Right cardiac atrium (tissue), 5 donors: Measurements from ENCODE around the gene PHAF1. TPM values are rescaled to one million over a fixed set of nuclear protein-coding genes. Genes with fewer than 3 reads are reported as not detected.
A peak's percentile ranks its signal among the peaks of the same experiment; 100 is the strongest.

Experiments used
- ATAC-seq, 2 donors: fragments of 200-7000 bp; cut with Tn5 transposase; one replicate each; pipeline versions ENCODE4 v1.8.0 to v1.9.1; 2020; ENCODE audit warnings: moderate library complexity in 2 of 2, mild to moderate bottlenecking in 1 of 2
- DNase-seq, 3 donors: peaks; one replicate each; pipeline ENCODE4 v3.0.0-alpha.2; 2020
- H3K27ac ChIP-seq: one replicate; pipeline ENCODE4 v1.5.1; 2013; ENCODE audit warnings: mild to moderate bottlenecking, low read length, control low read depth, moderate library complexity
- H3K27me3 ChIP-seq: one replicate; pipeline ENCODE4 v1.6.1; 2013; ENCODE audit not compliant: control insufficient read depth, insufficient read depth
- H3K4me1 ChIP-seq: one replicate; pipeline ENCODE4 v1.6.1; 2013; ENCODE audit warnings: low read length; ENCODE audit not compliant: control insufficient read depth, insufficient read depth
- H3K4me3 ChIP-seq: one replicate; pipeline ENCODE4 v1.5.1; 2013; ENCODE audit warnings: low read length, control low read depth
- H3K9me3 ChIP-seq: one replicate; pipeline ENCODE4 v1.6.1; 2013; ENCODE audit warnings: low read length; ENCODE audit not compliant: control insufficient read depth
- WGBS: extraction: QIAGEN DNeasy Blood & Tissue Kit; methylation state at CpG from one replicate; pipeline ENCODE4 v1.1.7; 2013; 5-methylcytosine and 5-hydroxymethylcytosine counted together
- intact Hi-C, 4 donors: fragments of 100-400 bp; cut with DNase I; formaldehyde crosslinking; loops; one replicate each; pipeline versions ENCODE4 v1.11.0 to v1.14.0; 2022 to 2023
- polyA plus RNA-seq: library from polyadenylated mRNA; stranded (reverse); fragments of 200-250 nt; gene quantifications from one replicate; pipeline ENCODE4 v1.2.3, GENCODE V29; 2013
- total RNA-seq, 4 donors: library from RNA; stranded (reverse); fragmentation: NEBNext Ultra II Directional; extraction: Animal tissue kit (Norgen Biotek cat#: 25700); gene quantifications; one replicate each; pipeline ENCODE4 v1.2.1, GENCODE V29; 2021
- donor health status: healthy with polysubstance abuse.
- donor health status: DM: no; HTN: yes; CAD: no.
- donor health status: DM: no; HTN: no; CAD: no.
- donor health status: DM: no; HTN: yes; CAD: no; lungs with severe emphysema.
- donor health status: DM: yes; HTN: yes; CAD: no.

PHAF1 gene
- total and polyA plus RNA-seq, 5 donors = 7.1 to 11.8 (median 11.6) TPM

GRCh38 chr16:67105246-67105645 is 4.5 kb upstream of the PHAF1 start:
- intact Hi-C loops = no loop called here
- ATAC-seq = no peak
- peak overlapping the region; percentile 1 for H3K27ac ChIP-seq
- H3K4me3 ChIP-seq = no peak overlapping the region
- WGBS = 64% methylated on average over 2 of the region's 2 CpGs
- H3K4me1 ChIP-seq = peaks cover 6% of the 10 kb centered on the region
- no peaks in the 10 kb centered on the region for H3K9me3 ChIP-seq
- H3K27me3 ChIP-seq = no peaks in the 10 kb centered on the region
- no peak for DNase-seq

DNA sequence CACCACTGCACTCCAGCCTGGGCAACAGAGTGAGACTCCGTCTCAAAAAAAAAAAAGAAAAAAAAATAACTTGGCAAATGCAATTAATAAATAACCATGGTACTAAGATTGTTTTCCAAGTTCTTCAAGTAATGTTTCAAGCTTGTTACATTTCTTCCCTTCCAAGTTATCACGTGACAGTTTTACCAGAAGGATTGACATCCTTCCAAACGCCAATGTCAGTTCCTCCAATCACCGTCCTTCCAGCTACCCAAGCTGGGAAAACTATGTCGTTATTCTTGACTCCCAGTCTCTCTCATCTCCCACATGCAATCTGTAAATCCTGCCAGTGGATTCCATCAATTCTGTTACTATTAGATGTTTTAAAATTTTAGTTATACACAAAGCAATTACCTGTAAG is 3.9 kb upstream of the PHAF1 start:
- intact Hi-C loops = no loop called here
- Histone ChIP-seq H3K27me3 (no peaks in the 10 kb centered on the region), H3K27ac (no peak overlapping the region), H3K4me3 (no peak overlapping the region), H3K9me3 (no peaks in the 10 kb centered on the region), H3K4me1 (peaks cover 6% of the 10 kb centered on the region)
- 41% methylated on average over 5 of the region's 5 CpGs for WGBS
- DNase-seq (no peak), ATAC-seq (no peak)

DNA sequence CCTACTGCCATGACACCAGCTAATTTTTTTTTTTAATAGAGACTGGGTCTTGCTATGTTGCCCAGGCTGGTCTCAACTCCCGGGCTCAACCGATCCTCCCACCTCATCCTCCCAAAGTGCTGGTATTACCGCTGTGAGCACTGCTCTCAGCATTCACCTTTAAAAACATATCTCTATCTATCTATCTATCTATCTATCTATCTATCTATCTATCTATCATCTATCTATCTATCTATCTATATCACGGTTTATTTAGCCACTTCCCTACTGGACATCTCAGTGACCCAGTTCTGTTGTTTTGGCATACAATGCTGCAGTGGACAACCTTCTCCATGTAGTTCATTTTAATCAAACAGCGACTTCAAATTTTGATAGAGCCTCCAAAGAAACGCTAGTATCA is 1.3 kb upstream of the PHAF1 start:
- WGBS = 96% methylated on average over 6 of the region's 6 CpGs
- ATAC-seq (no peak), DNase-seq (no peak)
- Histone ChIP-seq H3K27me3 (no peaks in the 10 kb centered on the region), H3K9me3 (no peaks in the 10 kb centered on the region), H3K27ac (no peak overlapping the region), H3K4me3 (no peak overlapping the region), H3K4me1 (peaks cover 6% of the 10 kb centered on the region)
- intact Hi-C loops = no loop called here

- intact Hi-C loops = no loop called here
- peaks cover 5% of the 10 kb centered on the region for H3K4me1 ChIP-seq
- ATAC-seq (peak in 1 of 2 donors; percentile 3), DNase-seq (peak in 1 of 3 donors; percentile 76)
- H3K4me3 ChIP-seq = peak overlapping the region; percentile 80
- WGBS = 56% methylated on average over 18 of the region's 18 CpGs
- no peaks in the 10 kb centered on the region for H3K27me3 ChIP-seq
- H3K9me3 ChIP-seq = no peaks in the 10 kb centered on the region
- peak overlapping the region; percentile 66 for H3K27ac ChIP-seq
Measured at GRCh38 chr16:67108931-67109406, 772 bp upstream of the PHAF1 start.

GRCh38 chr16:67111951-67112444 is 2.3 kb downstream of the PHAF1 start:
- Histone ChIP-seq H3K4me3 (no peak overlapping the region), H3K4me1 (peaks cover 3% of the 10 kb centered on the region), H3K9me3 (no peaks in the 10 kb centered on the region), H3K27me3 (no peaks in the 10 kb centered on the region), H3K27ac (no peak overlapping the region)
- intact Hi-C loops = loop anchor here in 1 of 4 donors (5.0 kb wide), 1 partner anchor 35 kb away; no protein-coding TSS in a partner anchor
- 82% methylated on average over 4 of the region's 4 CpGs for WGBS
- ATAC-seq (no peak), DNase-seq (no peak)

DNA sequence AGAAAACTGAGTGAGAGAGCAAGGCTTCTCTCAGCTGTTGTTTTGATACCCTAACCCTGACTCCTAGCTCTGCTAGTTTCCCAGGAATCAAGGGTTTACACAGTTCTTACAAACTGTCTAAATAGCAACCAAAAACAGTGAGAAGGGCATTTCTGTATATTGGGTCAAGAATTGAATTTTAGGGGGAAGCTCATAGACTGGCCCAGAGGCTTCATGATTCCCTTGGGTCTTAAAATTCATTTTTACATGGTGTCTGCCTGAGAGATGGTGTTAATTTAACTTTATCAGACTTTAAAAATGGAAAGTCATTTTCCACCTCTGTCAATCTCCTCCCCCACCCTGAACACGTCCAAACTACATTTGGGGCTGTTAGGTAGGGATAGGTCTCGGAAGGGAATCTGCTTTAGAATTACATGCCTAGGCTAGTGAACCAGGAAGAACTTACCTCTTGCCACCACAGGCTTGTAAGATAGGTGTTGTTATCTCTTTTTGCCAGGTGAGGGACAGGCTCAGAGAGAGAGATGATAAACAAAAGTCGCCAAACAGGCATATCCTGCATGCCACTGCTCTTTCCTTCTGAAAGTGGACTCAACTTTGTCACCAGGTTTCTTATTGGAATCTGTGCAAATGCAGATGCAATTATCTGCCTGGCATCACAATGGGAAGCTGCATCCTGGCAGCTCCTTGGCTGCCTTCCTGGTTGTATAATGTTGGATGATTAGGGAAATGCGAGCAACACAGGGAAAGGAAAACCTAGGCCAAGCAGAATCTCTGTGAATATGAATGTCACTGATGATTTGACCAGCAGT is 3.1 kb downstream of the PHAF1 start:
- DNase-seq = no peak

DNA sequence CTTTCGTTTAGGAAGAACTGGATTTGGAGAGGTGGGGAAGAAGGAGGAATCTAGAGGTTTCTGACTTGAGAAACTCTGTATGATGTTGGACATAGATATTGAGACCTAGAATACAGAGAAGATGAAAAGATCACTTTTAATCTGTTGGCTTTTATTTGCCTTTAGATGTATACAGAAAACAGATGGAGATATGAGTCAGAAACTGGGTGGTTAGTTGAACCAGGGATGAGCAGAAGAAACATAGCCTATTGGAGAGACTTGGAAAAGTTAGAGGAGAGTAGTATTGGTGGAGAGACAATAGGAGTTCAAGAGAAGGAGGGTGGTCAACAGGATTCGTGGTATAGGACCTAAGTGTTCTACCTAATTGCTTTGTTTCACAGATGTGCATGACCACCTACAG is 5.1 kb downstream of the PHAF1 start:
- no peak overlapping the region for H3K4me3 ChIP-seq
- H3K27ac ChIP-seq = no peak overlapping the region
- 73% methylated on average over 2 of the region's 2 CpGs for WGBS
- H3K9me3 ChIP-seq = no peaks in the 10 kb centered on the region
- no peaks in the 10 kb centered on the region for H3K27me3 ChIP-seq
- DNase-seq (no peak), ATAC-seq (no peak)
- H3K4me1 ChIP-seq = no peaks in the 10 kb centered on the region
- intact Hi-C loops = loop anchor here in 1 of 4 donors (5.0 kb wide), 1 partner anchor 33 kb away; no protein-coding TSS in a partner anchor

More for the DNA sequence above, 3.1 kb downstream of the PHAF1 start:
- no peak for ATAC-seq
- H3K27me3 ChIP-seq = no peaks in the 10 kb centered on the region
- intact Hi-C loops = loop anchor here in 1 of 4 donors (5.0 kb wide), 1 partner anchor 35 kb away; no protein-coding TSS in a partner anchor
- H3K4me3 ChIP-seq = no peak overlapping the region
- peaks cover 3% of the 10 kb centered on the region for H3K4me1 ChIP-seq
- H3K9me3 ChIP-seq = no peaks in the 10 kb centered on the region
- no peak overlapping the region for H3K27ac ChIP-seq
- WGBS = 69% methylated on average over 4 of the region's 4 CpGs

DNA sequence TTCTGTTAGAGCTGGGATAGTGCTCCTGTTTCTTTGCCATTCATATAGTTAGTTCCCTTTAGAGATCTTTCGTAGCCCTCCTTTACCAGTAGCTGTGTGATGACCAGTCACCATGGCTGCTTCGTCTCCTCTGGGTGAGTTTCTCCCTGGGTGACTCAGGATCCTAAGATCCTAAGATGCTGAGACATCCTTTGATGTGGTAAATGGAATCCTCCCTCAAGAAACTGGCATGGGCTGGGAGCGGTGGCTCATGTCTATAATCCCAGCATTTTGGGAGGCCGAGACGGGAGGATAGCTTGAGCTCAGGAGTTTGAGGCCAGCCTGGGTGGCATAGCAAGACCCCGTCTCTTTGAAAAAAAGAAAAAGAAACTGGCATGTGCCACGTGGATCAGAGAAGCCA is 5.9 kb downstream of the PHAF1 start:
- WGBS = 84% methylated on average over 7 of the region's 7 CpGs
- Histone ChIP-seq H3K4me3 (no peak overlapping the region), H3K27me3 (no peaks in the 10 kb centered on the region), H3K4me1 (no peaks in the 10 kb centered on the region), H3K27ac (no peak overlapping the region), H3K9me3 (no peaks in the 10 kb centered on the region)
- ATAC-seq (no peak), DNase-seq (no peak)
- intact Hi-C loops = no loop called here

GRCh38 chr16:67116388-67117311 is 6.9 kb downstream of the PHAF1 start:
- ATAC-seq (peak in 1 of 2 donors; percentile 18), DNase-seq (no peak)
- intact Hi-C loops = no loop called here
- Histone ChIP-seq H3K9me3 (no peaks in the 10 kb centered on the region), H3K4me1 (no peaks in the 10 kb centered on the region), H3K27ac (no peak overlapping the region), H3K27me3 (no peaks in the 10 kb centered on the region), H3K4me3 (no peak overlapping the region)
- WGBS = 84% methylated on average over 13 of the region's 13 CpGs

DNA sequence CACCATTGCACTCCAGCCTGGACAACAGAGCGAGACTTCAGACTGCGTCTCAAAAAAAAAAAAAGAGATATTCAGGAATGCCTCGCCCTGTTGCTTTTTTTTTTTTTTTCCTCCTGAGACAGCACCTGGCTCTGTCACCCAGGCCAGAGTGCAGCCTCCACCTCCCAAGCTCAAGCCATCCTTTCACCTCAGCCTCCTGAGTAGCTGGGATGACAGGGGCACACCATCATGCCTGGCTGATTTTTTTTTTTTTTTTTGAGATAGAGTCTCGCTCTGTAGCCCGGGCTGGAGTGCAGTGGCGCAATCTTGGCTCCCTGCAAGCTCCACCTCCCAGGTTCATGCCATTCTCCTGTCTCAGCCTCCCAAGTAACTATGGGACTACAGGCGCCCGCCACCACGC is 8.0 kb downstream of the PHAF1 start:
- intact Hi-C loops = no loop called here
- H3K27ac ChIP-seq = no peak overlapping the region

DNA sequence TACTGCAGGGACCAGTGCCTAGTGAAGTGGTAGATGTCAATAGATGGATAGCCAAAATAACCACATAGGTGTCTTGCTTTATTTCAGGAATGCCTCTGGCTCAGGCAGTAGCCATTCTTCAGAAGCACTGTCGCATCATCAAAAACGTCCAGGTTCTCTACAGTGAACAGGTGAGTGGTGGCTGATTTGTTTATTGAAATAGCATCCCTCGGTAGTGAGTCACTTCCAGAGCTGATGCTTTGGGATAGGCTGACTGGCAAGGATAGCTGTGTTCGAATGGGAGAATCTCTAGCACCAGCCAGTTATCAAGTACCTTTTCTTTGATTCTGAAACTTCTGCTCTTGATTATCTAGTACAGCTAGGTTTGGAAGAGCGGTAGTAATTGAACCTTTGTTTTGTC is 10.3 kb downstream of the PHAF1 start:
- ATAC-seq = no peak

More for the DNA sequence above, 8.0 kb downstream of the PHAF1 start:
- no peaks in the 10 kb centered on the region for H3K27me3 ChIP-seq
- H3K9me3 ChIP-seq = no peaks in the 10 kb centered on the region
- DNase-seq (no peak), ATAC-seq (no peak)
- 93% methylated on average over 9 of the region's 9 CpGs for WGBS
- no peaks in the 10 kb centered on the region for H3K4me1 ChIP-seq
- H3K4me3 ChIP-seq = no peak overlapping the region

More for the DNA sequence above, 10.3 kb downstream of the PHAF1 start:
- Histone ChIP-seq H3K27ac (no peak overlapping the region), H3K4me1 (no peaks in the 10 kb centered on the region), H3K9me3 (no peaks in the 10 kb centered on the region), H3K4me3 (no peak overlapping the region), H3K27me3 (no peaks in the 10 kb centered on the region)
- DNase-seq = no peak
- WGBS = 90% methylated on average over 5 of the region's 5 CpGs
- intact Hi-C loops = no loop called here
